PC-3 (cell line): ENCODE results near the gene SNCAIP.

ENCODE experiments used
- EZH2phosphoT487 ChIP-seq: fragments of 300-600 bp; sonication (generic); IDR thresholded peaks from 2 replicates; pipeline ENCODE4 v1.6.1; 2018; ENCODE audit warnings: mild to moderate bottlenecking, antibody characterized with exemption, low read length, borderline replicate concordance
- TF ChIP-seq, protein P1 (sequence below): fragments of 300-600 bp; sonication (generic); conservative IDR thresholded peaks from 2 replicates; pipeline ENCODE4 v1.5.1; 2017; ENCODE audit warnings: antibody characterized with exemption, low read depth, mild to moderate bottlenecking, low read length

DNA sequence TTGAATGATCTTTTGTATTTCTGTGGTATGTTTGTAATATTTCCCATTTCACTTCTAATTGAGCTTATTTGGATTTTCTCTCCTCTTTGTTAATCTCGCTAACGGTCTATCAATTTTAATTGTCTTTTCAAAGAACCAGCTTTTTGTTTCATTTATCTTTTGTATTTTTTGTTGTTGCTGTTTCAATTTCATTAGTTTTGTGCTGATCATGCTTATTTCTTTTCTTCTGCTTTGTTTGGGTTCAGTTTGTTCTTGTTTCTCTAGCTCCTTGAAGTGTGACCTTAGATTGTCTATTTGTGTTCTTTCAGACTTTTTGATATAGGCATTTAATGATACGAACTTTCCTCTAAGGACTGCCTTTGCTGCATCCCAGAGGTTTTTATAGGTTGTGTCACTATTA, 28.4 kb upstream of the SNCAIP start:
- no peak for TF ChIP-seq EZH2phosphoT487
- TF ChIP-seq, protein P1, sequence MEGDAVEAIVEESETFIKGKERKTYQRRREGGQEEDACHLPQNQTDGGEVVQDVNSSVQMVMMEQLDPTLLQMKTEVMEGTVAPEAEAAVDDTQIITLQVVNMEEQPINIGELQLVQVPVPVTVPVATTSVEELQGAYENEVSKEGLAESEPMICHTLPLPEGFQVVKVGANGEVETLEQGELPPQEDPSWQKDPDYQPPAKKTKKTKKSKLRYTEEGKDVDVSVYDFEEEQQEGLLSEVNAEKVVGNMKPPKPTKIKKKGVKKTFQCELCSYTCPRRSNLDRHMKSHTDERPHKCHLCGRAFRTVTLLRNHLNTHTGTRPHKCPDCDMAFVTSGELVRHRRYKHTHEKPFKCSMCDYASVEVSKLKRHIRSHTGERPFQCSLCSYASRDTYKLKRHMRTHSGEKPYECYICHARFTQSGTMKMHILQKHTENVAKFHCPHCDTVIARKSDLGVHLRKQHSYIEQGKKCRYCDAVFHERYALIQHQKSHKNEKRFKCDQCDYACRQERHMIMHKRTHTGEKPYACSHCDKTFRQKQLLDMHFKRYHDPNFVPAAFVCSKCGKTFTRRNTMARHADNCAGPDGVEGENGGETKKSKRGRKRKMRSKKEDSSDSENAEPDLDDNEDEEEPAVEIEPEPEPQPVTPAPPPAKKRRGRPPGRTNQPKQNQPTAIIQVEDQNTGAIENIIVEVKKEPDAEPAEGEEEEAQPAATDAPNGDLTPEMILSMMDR: no peak
